ENCODE data around the gene DNAAF5. TPM values are rescaled to one million over a fixed set of nuclear protein-coding genes. Genes with fewer than 3 reads are reported as not detected.
A peak's percentile ranks its signal among the peaks of the same experiment; 100 is the strongest.

DNAAF5 gene
- total and polyA plus RNA-seq, 2 of the 13 experiments (the other 11 are each of a cell fraction or from before 2014, with no cell fraction given), result 11.9 to 21.5 TPM

DNA sequence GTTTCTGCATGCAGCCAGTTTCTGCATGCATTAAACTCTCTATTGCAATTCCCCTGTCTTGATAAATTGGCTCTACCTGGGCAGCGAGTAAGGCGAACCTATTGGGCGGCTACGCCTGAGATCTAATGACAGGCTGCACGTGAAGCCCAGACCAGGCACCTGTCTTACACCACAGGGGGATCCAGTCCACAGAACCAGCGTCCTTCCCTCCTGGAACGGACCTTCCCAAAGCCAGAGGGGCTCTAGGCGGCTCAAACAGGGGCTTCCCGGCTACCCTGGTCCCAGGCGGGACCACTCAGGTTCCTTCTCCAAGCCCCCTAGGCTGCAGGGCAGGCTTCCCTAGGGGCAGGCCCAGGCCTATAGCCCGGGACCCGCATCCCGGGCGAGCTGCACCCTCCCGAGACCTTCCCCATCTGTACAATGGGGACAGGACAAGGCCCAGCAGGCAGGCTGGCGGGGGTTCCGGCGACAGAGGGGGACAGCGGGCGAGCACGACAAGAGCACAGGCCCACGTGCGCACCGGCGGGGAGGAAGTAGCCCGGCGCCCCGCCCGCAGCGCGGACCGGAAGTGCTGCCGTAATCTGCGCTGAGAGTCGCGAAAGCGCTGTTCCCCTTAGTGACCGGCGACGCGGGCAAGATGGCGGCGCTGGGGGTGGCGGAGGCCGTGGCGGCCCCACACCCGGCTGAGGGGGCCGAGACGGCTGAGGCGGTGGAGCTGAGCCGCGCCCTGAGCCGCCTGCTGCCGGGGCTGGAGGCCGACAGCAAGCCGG, at the start of gene DNAAF5 (continued):
- TF ChIP-seq, protein P1, sequence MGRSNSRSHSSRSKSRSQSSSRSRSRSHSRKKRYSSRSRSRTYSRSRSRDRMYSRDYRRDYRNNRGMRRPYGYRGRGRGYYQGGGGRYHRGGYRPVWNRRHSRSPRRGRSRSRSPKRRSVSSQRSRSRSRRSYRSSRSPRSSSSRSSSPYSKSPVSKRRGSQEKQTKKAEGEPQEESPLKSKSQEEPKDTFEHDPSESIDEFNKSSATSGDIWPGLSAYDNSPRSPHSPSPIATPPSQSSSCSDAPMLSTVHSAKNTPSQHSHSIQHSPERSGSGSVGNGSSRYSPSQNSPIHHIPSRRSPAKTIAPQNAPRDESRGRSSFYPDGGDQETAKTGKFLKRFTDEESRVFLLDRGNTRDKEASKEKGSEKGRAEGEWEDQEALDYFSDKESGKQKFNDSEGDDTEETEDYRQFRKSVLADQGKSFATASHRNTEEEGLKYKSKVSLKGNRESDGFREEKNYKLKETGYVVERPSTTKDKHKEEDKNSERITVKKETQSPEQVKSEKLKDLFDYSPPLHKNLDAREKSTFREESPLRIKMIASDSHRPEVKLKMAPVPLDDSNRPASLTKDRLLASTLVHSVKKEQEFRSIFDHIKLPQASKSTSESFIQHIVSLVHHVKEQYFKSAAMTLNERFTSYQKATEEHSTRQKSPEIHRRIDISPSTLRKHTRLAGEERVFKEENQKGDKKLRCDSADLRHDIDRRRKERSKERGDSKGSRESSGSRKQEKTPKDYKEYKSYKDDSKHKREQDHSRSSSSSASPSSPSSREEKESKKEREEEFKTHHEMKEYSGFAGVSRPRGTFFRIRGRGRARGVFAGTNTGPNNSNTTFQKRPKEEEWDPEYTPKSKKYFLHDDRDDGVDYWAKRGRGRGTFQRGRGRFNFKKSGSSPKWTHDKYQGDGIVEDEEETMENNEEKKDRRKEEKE (IDR thresholded peaks at IDR 0.05), result no peak
- TF ChIP-seq ZNF282 (IDR thresholded peaks at IDR 0.05; ENCODE audit: partially characterized antibody), result no peak
- TF ChIP-seq ZNF788 (CRISPR knock-in tag; IDR thresholded peaks at IDR 0.05; ENCODE audit: borderline replicate concordance), result peak; percentile 92; the same call in 1 of the 2 replicates
- TF ChIP-seq, protein P2, sequence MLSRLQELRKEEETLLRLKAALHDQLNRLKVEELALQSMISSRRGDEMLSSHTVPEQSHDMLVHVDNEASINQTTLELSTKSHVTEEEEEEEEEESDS (CRISPR knock-in tag; IDR thresholded peaks at IDR 0.05; ENCODE audit: borderline replicate concordance), result no peak
- TF ChIP-seq, protein P3, sequence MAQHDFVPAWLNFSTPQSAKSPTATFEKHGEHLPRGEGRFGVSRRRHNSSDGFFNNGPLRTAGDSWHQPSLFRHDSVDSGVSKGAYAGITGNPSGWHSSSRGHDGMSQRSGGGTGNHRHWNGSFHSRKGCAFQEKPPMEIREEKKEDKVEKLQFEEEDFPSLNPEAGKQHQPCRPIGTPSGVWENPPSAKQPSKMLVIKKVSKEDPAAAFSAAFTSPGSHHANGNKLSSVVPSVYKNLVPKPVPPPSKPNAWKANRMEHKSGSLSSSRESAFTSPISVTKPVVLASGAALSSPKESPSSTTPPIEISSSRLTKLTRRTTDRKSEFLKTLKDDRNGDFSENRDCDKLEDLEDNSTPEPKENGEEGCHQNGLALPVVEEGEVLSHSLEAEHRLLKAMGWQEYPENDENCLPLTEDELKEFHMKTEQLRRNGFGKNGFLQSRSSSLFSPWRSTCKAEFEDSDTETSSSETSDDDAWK (CRISPR knock-in tag; IDR thresholded peaks at IDR 0.05), result no peak
- TF ChIP-seq ZNF562 (CRISPR knock-in tag; IDR thresholded peaks at IDR 0.05; ENCODE audit: borderline replicate concordance), result peak; percentile 50; the same call in 1 of the 2 replicates
- TF ChIP-seq, protein P4, sequence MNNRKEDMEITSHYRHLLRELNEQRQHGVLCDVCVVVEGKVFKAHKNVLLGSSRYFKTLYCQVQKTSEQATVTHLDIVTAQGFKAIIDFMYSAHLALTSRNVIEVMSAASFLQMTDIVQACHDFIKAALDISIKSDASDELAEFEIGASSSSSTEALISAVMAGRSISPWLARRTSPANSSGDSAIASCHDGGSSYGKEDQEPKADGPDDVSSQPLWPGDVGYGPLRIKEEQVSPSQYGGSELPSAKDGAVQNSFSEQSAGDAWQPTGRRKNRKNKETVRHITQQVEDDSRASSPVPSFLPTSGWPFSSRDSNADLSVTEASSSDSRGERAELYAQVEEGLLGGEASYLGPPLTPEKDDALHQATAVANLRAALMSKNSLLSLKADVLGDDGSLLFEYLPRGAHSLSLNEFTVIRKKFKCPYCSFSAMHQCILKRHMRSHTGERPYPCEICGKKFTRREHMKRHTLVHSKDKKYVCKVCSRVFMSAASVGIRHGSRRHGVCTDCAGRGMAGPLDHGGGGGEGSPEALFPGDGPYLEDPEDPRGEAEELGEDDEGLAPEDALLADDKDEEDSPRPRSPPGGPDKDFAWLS (CRISPR knock-in tag; IDR thresholded peaks at IDR 0.05; ENCODE audit: borderline replicate concordance), result no peak
- peak; percentile 61 for TF ChIP-seq HCFC1 (IDR thresholded peaks at IDR 0.05; ENCODE audit: low read depth, low read length)
- no peak for TF ChIP-seq FOXK2 (IDR thresholded peaks at IDR 0.05)
- TF ChIP-seq AKAP8 (CRISPR knock-in tag; IDR thresholded peaks at IDR 0.05), result peak; percentile 69; the same call in 1 of the 2 replicates
- peak; percentile 43; the same call in 1 of the 2 replicates for TF ChIP-seq ZSCAN20 (CRISPR knock-in tag; IDR thresholded peaks at IDR 0.05; ENCODE audit: borderline replicate concordance)
- TF ChIP-seq, protein P5, sequence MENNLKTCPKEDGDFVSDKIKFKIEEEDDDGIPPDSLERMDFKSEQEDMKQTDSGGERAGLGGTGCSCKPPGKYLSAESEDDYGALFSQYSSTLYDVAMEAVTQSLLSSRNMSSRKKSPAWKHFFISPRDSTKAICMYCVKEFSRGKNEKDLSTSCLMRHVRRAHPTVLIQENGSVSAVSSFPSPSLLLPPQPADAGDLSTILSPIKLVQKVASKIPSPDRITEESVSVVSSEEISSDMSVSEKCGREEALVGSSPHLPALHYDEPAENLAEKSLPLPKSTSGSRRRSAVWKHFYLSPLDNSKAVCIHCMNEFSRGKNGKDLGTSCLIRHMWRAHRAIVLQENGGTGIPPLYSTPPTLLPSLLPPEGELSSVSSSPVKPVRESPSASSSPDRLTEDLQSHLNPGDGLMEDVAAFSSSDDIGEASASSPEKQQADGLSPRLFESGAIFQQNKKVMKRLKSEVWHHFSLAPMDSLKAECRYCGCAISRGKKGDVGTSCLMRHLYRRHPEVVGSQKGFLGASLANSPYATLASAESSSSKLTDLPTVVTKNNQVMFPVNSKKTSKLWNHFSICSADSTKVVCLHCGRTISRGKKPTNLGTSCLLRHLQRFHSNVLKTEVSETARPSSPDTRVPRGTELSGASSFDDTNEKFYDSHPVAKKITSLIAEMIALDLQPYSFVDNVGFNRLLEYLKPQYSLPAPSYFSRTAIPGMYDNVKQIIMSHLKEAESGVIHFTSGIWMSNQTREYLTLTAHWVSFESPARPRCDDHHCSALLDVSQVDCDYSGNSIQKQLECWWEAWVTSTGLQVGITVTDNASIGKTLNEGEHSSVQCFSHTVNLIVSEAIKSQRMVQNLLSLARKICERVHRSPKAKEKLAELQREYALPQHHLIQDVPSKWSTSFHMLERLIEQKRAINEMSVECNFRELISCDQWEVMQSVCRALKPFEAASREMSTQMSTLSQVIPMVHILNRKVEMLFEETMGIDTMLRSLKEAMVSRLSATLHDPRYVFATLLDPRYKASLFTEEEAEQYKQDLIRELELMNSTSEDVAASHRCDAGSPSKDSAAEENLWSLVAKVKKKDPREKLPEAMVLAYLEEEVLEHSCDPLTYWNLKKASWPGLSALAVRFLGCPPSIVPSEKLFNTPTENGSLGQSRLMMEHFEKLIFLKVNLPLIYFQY (CRISPR knock-in tag; IDR thresholded peaks at IDR 0.05; ENCODE audit: borderline replicate concordance), result peak; percentile 39; the same call in 1 of the 2 replicates
- TF ChIP-seq, protein P6, sequence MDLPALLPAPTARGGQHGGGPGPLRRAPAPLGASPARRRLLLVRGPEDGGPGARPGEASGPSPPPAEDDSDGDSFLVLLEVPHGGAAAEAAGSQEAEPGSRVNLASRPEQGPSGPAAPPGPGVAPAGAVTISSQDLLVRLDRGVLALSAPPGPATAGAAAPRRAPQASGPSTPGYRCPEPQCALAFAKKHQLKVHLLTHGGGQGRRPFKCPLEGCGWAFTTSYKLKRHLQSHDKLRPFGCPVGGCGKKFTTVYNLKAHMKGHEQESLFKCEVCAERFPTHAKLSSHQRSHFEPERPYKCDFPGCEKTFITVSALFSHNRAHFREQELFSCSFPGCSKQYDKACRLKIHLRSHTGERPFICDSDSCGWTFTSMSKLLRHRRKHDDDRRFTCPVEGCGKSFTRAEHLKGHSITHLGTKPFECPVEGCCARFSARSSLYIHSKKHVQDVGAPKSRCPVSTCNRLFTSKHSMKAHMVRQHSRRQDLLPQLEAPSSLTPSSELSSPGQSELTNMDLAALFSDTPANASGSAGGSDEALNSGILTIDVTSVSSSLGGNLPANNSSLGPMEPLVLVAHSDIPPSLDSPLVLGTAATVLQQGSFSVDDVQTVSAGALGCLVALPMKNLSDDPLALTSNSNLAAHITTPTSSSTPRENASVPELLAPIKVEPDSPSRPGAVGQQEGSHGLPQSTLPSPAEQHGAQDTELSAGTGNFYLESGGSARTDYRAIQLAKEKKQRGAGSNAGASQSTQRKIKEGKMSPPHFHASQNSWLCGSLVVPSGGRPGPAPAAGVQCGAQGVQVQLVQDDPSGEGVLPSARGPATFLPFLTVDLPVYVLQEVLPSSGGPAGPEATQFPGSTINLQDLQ (CRISPR knock-in tag; IDR thresholded peaks at IDR 0.05), result 0 out of 2 replicates have a peak, but pooled peaks have one; percentile 67
- peak; percentile 93 for TF ChIP-seq ZNF501 (CRISPR knock-in tag; IDR thresholded peaks at IDR 0.05)
- peak; percentile 27; the same call in 1 of the 2 replicates for TF ChIP-seq NFKBIZ (CRISPR knock-in tag; IDR thresholded peaks at IDR 0.05)

Measured in HepG2 (cell line).